ENCODE data around the gene THRB. TPM values are rescaled to one million over a fixed set of nuclear protein-coding genes. Genes with fewer than 3 reads are reported as not detected.

Gene THRB
- total and polyA plus RNA-seq, 2 experiments from 2014 or later, result 0.49 to 0.57 TPM

GRCh38 chr3:24481193-24481592 lies 13.5 kb downstream of the THRB start:
- no peak for TF ChIP-seq CTCF (IDR thresholded peaks at IDR 0.05; ENCODE audit: low read depth, low read length)
- no peaks in the 10 kb centered on the region for H3K36me3 ChIP-seq
- no peaks in the 10 kb centered on the region for H3K9me3 ChIP-seq (ENCODE audit: low read depth)
- DNase-seq (ENCODE audit: low read depth in 1 of 2, low spot score in 1 of 2), result no peak
- no peaks in the 10 kb centered on the region for H3K27me3 ChIP-seq
- no peak overlapping the region for H3K27ac ChIP-seq
- no peak overlapping the region for H3K4me3 ChIP-seq
- H3K4me1 ChIP-seq (ENCODE audit: low read depth), result no peaks in the 10 kb centered on the region

- TF ChIP-seq CTCF (IDR thresholded peaks at IDR 0.05; ENCODE audit: low read depth, low read length), result no peak
- H3K4me1 ChIP-seq (ENCODE audit: low read depth), result no peaks in the 10 kb centered on the region
- no peaks in the 10 kb centered on the region for H3K27me3 ChIP-seq
- no peak overlapping the region for H3K4me3 ChIP-seq
- H3K36me3 ChIP-seq, result no peaks in the 10 kb centered on the region
- H3K9me3 ChIP-seq (ENCODE audit: low read depth), result no peaks in the 10 kb centered on the region
- H3K27ac ChIP-seq, result no peak overlapping the region
- no peak for DNase-seq (ENCODE audit: low read depth in 1 of 2, low spot score in 1 of 2)
Observed at GRCh38 chr3:24480497-24480896, 14.2 kb downstream of the THRB start.

- H3K9me3 ChIP-seq (ENCODE audit: low read depth), result no peaks in the 10 kb centered on the region
- H3K4me1 ChIP-seq (ENCODE audit: low read depth), result no peaks in the 10 kb centered on the region
- no peak overlapping the region for H3K27ac ChIP-seq
- H3K27me3 ChIP-seq, result no peaks in the 10 kb centered on the region
- no peak for TF ChIP-seq CTCF (IDR thresholded peaks at IDR 0.05; ENCODE audit: low read depth, low read length)
- H3K36me3 ChIP-seq, result no peaks in the 10 kb centered on the region
- DNase-seq (ENCODE audit: low read depth in 1 of 2, low spot score in 1 of 2), result no peak
- H3K4me3 ChIP-seq, result no peak overlapping the region
Observed at GRCh38 chr3:24479816-24480215, 14.8 kb downstream of the THRB start.

- no peaks in the 10 kb centered on the region for H3K27me3 ChIP-seq
- H3K36me3 ChIP-seq, result no peaks in the 10 kb centered on the region
- no peak overlapping the region for H3K4me3 ChIP-seq
- H3K9me3 ChIP-seq (ENCODE audit: low read depth), result no peaks in the 10 kb centered on the region
- H3K4me1 ChIP-seq (ENCODE audit: low read depth), result no peaks in the 10 kb centered on the region
- H3K27ac ChIP-seq, result no peak overlapping the region
- no peak for DNase-seq (ENCODE audit: low read depth in 1 of 2, low spot score in 1 of 2)
- no peak for TF ChIP-seq CTCF (IDR thresholded peaks at IDR 0.05; ENCODE audit: low read depth, low read length)
Observed at GRCh38 chr3:24476871-24477656, 17.6 kb downstream of the THRB start.

GRCh38 chr3:24475925-24476324 lies 18.7 kb downstream of the THRB start:
- TF ChIP-seq CTCF (IDR thresholded peaks at IDR 0.05; ENCODE audit: low read depth, low read length), result no peak
- no peaks in the 10 kb centered on the region for H3K4me1 ChIP-seq (ENCODE audit: low read depth)
- H3K27ac ChIP-seq, result no peak overlapping the region
- no peaks in the 10 kb centered on the region for H3K36me3 ChIP-seq
- no peak overlapping the region for H3K4me3 ChIP-seq
- DNase-seq (ENCODE audit: low read depth in 1 of 2, low spot score in 1 of 2), result no peak
- H3K9me3 ChIP-seq (ENCODE audit: low read depth), result no peaks in the 10 kb centered on the region
- no peaks in the 10 kb centered on the region for H3K27me3 ChIP-seq
